Measurements from ENCODE around the gene MRAS. TPM values are rescaled to one million over a fixed set of nuclear protein-coding genes. Genes with fewer than 3 reads are reported as not detected.

MRAS gene
- total RNA-seq, 2 donors from 2014 or later: 1.5 TPM; not detected in 1

Other genes with a start within 250 kb of the MRAS start
- gene DZIP1L, start 233.0 kb upstream of the MRAS start, total RNA-seq: not detected
- gene A4GNT, start 216.2 kb upstream of the MRAS start, total RNA-seq: not detected
- gene DBR1, start 173.7 kb upstream of the MRAS start, total RNA-seq: 10 to 100 TPM; 22.0 to 29.2 TPM
- gene ARMC8, start 161.3 kb upstream of the MRAS start, total RNA-seq: 10 to 100 TPM; 38.3 to 39.0 TPM
- 1 to 10 TPM in 1 of 2 donors, not detected in 1; 3.7 TPM for gene NME9, start 18.7 kb upstream of the MRAS start, total RNA-seq
- gene ESYT3, start 86.0 kb downstream of the MRAS start, total RNA-seq: under 1 TPM; 0.14 to 0.35 TPM
- 10 to 100 TPM; 13.4 to 41.6 TPM for gene CEP70, start 245.7 kb downstream of the MRAS start, total RNA-seq

Data from activated naive CD4-positive, alpha-beta T cell treated with anti-CD3 and anti-CD28 coated beads, Interleukin-2, amount 50 U/mL, for 72 hours (primary cell).